ENCODE data around the gene KLHL30.
"Not testable (repeated sequence)": the region's sequence is repeated elsewhere in the genome, so short reads cannot be mapped to it uniquely, and the experiment has no call there.

KLHL30 gene

DNA sequence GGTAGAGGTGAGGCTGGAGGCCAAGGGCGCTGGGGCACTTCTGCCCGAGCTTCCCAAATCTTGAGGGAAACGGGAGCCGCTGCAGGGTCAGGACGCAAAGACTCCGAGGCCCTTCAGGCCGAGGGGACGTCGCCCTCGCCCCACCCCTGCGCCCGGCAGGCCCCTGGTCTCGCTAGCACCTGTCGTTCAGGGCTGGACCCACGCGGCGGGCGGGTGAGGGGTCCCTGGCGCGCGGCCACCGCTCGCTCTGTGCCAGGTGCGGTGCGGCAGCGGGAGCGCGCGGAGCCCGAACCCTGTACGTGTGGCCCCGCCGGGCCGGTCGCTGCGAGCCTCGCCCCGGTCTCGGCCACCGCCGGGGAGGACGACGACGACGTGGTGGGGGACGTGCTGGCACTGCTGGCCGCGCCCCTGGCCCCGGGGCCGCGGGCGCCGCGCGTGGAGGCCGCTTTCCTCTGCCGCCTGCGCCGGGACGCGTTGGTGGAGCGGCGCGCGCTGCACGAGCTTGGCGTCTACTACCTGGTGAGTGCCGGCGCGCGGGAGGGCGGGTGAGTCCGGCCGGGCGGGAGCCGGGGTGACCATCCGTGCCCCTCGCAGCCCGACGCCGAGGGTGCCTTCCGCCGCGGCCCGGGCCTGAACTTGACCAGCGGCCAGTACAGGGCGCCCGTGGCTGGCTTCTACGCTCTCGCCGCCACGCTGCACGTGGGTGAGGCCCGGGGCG is 25.2 kb downstream of the KLHL30 start:
- no peaks in the 10 kb centered on the region for H3K9me3 Mint-ChIP-seq

DNA sequence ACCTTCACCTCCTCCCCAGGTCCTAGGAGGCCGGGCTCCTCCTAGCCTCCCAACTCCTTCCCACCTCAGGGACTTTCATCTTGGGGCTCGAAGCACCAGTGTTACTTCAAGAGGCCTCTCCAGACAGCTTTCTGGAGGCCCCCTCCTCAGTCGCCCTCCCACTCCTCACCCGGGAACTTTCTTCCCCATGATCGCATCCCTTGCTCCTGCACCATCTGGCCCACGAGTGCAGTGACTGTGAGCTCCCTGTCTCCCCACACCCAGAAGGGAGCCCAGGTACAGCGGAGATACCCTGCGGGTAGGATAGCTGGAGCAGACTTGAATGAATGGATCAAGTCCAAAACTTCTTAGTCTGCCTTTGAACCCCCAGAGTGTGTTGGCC is 26.4 kb downstream of the KLHL30 start:
- Mint-ChIP-seq H3K27ac (no peak overlapping the region), H3K9me3 (no peaks in the 10 kb centered on the region), H3K27me3 (peaks cover 20% of the 10 kb centered on the region), H3K4me3 (no peak overlapping the region), H3K4me1 (ENCODE audit: low read depth) (peaks cover 4% of the 10 kb centered on the region), H3K36me3 (ENCODE audit: low read depth) (peaks cover 10% of the 10 kb centered on the region)

More for the DNA sequence above, 25.2 kb downstream of the KLHL30 start:
- H3K4me3 Mint-ChIP-seq = no peak overlapping the region
- H3K36me3 Mint-ChIP-seq (ENCODE audit: low read depth) = peaks cover 3% of the 10 kb centered on the region
- no peak overlapping the region for H3K27ac Mint-ChIP-seq
- peaks cover 26% of the 10 kb centered on the region for H3K27me3 Mint-ChIP-seq
- peaks cover 8% of the 10 kb centered on the region for H3K4me1 Mint-ChIP-seq (ENCODE audit: low read depth)

DNA sequence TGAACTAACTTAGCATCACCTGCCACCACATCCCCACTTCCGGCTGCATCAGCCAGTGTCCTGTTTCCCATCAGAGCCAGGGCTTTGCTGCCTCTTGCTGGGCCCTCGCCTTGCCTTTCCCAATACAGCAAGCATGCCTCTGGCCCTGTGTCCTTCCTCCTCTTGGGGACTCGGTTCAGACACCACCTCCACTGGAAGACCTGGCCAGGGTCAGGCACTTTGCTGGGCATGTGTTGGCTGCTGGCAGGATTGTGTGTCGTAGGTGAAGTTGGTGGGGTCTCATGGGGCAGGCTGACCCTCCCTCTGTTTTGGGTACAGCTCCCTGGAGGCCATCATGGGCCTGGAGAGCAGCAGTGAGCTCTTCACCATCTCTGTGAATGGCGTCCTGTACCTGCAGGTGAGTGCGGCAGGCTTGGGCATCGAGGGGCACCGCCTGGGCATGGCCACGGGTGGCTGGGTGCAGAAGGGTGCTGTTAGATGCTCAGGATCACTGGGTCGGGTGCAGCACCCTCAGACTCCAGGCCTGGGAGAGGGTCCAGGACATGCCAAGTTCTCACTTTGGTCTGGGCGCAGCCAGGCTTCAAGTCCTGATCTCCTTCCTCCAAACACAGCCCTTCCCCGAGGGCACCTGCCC is 26.9 kb downstream of the KLHL30 start:
- peaks cover 20% of the 10 kb centered on the region for H3K27me3 Mint-ChIP-seq
- H3K4me1 Mint-ChIP-seq (ENCODE audit: low read depth) = peaks cover 4% of the 10 kb centered on the region
- H3K9me3 Mint-ChIP-seq = no peaks in the 10 kb centered on the region
- peaks cover 14% of the 10 kb centered on the region for H3K36me3 Mint-ChIP-seq (ENCODE audit: low read depth)
- no peak overlapping the region for H3K4me3 Mint-ChIP-seq
- H3K27ac Mint-ChIP-seq = no peak overlapping the region

DNA sequence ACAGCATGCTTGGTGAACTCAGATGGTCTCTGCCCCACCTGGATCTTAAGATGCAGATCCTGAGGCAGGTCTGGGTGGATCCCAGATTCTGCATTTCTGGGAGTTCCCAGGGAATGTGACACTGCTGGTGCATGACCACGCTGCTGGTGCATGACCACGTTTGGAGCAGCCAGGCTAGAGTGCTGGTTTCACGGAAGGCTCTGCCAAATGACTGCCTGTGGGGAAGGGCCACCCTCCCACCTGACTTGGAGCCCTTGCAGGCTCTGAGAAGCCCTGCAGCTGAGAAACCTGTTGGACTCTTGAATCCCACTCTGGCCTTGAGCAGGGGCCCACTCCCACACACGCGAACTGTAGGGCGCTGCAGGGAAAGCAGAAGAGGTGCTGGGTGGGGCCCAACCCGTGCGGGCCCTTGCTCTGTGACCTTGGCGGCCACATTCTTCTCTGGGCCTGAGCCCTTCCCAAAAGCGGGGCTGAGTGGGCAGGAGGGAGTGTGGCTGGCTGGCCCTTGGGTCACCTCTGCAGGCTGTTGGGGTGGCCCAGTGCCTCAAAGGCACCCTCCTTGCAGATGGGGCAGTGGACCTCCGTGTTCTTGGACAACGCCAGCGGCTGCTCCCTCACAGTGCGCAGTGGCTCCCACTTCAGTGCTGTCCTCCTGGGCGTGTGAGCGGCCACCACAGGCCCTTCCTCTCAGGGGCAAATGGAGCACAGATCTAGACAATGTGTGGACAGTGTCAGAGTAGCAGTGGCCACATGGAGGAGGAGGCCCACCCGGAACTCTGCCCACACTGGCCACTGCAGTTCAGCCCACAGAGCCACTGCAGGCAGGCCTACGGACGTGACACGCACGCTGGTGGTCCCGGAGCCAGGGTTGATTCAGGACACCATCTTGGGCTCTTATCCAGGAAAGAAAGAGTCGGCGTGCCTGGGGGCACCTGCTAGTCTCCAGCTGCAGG is 28.2 kb downstream of the KLHL30 start:
- peaks cover 23% of the 10 kb centered on the region for H3K36me3 Mint-ChIP-seq (ENCODE audit: low read depth)
- H3K4me3 Mint-ChIP-seq = no peak overlapping the region

DNA sequence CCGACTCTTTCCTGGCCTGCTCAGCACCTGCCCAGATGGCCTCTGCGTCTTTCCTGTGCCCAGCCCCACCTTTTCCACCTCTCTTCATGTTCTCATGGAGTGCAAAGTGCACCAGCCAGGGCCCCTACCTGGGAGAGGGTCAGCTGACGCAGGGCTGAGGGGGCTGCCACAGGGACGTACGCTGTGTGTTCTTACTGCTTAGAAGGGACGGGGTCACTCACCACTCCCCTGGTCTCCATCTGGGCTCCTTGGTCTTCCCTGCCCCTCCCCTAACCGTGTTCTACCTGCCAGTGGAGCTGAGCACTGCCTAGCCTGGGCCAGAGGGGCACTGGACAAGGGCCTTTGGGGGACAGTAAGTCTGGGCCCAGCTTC is 28.9 kb downstream of the KLHL30 start:
- Mint-ChIP-seq H3K9me3 (no peaks in the 10 kb centered on the region), H3K4me1 (ENCODE audit: low read depth) (peaks cover 3% of the 10 kb centered on the region), H3K27ac (no peak overlapping the region), H3K36me3 (ENCODE audit: low read depth) (peaks cover 30% of the 10 kb centered on the region), H3K27me3 (peaks cover 17% of the 10 kb centered on the region), H3K4me3 (no peak overlapping the region)

More for the DNA sequence above, 28.2 kb downstream of the KLHL30 start:
- peaks cover 17% of the 10 kb centered on the region for H3K27me3 Mint-ChIP-seq
- no peaks in the 10 kb centered on the region for H3K9me3 Mint-ChIP-seq
- H3K4me1 Mint-ChIP-seq (ENCODE audit: low read depth) = peaks cover 3% of the 10 kb centered on the region
- no peak overlapping the region for H3K27ac Mint-ChIP-seq

DNA sequence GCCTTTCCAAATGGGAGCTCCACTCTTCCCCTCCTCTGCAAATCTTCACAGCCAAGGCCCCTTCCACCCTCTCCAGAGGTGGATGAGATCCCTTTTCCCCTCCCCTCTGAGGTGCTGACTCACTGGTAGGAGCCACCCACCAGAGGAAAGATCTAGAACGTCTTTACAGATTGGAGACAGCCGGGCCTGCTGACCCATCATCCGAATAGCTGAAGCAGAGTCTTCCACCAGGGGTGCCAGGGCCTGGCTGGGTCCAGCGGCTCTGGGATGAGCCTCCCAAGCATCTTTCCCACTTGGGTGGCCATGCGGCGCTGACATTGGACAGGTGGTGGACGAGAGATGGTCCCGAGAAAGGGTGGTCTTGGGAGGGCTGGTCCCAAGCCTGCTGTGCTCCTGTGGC is 29.3 kb downstream of the KLHL30 start:
- Mint-ChIP-seq H3K9me3 (no peaks in the 10 kb centered on the region), H3K27ac (no peak overlapping the region), H3K4me1 (ENCODE audit: low read depth) (peaks cover 3% of the 10 kb centered on the region), H3K4me3 (no peak overlapping the region), H3K36me3 (ENCODE audit: low read depth) (peaks cover 33% of the 10 kb centered on the region), H3K27me3 (peaks cover 16% of the 10 kb centered on the region)

DNA sequence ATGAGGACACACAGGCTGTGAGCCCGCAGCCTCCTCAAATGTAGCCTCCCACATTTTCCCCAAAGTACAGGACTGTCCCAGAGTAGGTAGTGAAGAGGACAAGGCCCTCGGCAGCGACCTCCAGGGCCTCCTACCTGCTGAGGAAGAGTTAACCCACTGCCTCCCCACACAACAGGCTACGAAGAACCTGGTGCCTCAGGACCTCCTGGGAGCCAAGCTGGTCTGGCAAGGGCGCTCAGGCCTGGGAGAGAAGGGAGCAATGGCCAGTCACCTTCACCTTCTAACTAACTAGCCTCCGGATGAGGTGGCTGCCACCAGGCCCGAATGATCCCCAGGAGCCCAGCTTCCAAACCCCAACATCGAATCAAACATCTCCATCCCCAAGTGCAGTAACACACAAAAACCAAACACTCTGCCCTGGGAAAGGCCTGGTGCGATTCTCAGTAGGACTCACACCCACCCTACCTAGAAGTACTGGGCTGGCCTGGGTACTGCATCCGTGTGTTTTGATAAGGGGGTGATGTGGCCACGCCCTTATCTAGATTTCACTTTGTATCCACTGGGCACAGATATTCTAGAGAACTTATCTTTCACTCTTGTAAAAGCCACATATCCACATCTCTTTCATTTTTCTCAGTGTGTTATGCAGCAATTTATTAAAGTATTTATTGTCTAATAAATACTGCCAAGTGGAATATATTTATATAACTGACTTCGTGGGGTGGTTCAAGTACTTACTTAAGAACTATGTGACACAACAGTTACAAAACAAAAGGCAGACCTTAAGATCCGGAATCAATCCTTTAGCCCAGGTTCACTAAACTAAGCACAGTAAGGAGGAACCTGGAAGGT is 30.0 kb downstream of the KLHL30 start:
- peaks cover 39% of the 10 kb centered on the region for H3K36me3 Mint-ChIP-seq (ENCODE audit: low read depth)
- H3K4me3 Mint-ChIP-seq = no peak overlapping the region
- no peaks in the 10 kb centered on the region for H3K9me3 Mint-ChIP-seq
- H3K4me1 Mint-ChIP-seq (ENCODE audit: low read depth) = peaks cover 3% of the 10 kb centered on the region
- H3K27ac Mint-ChIP-seq = no peak overlapping the region
- peaks cover 11% of the 10 kb centered on the region for H3K27me3 Mint-ChIP-seq

DNA sequence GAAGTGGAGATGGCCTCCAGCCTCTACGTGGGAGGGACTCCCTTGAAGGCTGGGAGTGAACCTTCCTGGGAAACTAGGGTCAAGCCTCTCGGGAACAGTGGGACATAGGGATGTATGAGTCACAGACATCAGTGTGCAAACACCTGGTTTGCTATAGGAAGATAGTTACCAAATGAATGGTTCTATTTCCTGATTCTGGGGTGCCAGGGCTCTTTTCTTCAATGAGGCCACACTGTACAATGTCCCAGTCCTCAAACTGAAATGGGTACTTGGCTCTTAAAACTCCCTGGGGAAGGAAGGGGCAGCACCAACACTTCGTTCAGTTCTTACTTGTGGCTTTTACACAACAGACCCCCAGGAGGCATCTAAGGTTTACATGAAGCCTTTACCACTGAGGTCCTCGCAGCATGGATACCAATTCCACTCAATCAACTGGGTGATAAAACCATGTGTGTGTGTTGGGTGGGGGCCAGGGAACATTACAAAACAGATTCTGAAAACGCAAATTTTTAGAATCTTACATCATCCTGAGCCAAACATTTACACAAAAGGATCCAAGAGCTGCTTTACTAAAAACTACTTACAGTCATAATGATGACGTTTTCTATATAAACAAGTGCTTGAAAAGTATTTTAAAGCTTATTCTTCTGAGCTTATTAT is 30.7 kb downstream of the KLHL30 start:
- Mint-ChIP-seq H3K4me1 (ENCODE audit: low read depth) (peaks cover 3% of the 10 kb centered on the region), H3K27me3 (peaks cover 11% of the 10 kb centered on the region), H3K9me3 (no peaks in the 10 kb centered on the region), H3K36me3 (ENCODE audit: low read depth) (peaks cover 47% of the 10 kb centered on the region), H3K27ac (peak overlapping the region; percentile 63), H3K4me3 (no peak overlapping the region)

DNA sequence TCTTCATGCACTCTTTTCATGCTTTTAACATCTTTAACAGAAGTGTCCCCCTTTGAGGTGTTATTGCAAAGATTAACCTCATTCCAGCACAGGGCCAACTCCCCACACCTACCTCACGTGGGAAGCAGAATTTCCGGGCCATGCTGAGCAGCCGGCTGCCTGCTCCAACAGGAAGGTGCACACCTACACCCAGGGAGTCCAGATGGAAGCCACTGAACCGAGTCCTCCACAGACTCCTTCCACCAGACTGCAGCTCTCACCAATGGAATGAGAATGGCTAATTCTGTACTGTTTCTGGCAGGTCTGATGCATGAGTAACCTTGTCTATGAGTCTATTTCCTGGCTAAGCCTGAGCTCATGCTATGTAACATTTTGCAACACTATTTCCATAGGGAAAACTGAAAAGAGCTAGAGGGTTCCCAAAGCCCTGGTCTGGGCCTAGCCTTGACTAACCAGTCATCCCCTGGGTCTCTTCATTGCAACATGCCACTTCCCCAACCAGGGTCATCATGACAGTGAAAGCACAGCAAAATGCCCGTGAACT is 31.3 kb downstream of the KLHL30 start:
- no peak overlapping the region for H3K4me3 Mint-ChIP-seq
- H3K9me3 Mint-ChIP-seq = no peaks in the 10 kb centered on the region
- peaks cover 6% of the 10 kb centered on the region for H3K27me3 Mint-ChIP-seq
- peaks cover 3% of the 10 kb centered on the region for H3K4me1 Mint-ChIP-seq (ENCODE audit: low read depth)
- peak overlapping the region; percentile 63 for H3K27ac Mint-ChIP-seq
- H3K36me3 Mint-ChIP-seq (ENCODE audit: low read depth) = peaks cover 48% of the 10 kb centered on the region

DNA sequence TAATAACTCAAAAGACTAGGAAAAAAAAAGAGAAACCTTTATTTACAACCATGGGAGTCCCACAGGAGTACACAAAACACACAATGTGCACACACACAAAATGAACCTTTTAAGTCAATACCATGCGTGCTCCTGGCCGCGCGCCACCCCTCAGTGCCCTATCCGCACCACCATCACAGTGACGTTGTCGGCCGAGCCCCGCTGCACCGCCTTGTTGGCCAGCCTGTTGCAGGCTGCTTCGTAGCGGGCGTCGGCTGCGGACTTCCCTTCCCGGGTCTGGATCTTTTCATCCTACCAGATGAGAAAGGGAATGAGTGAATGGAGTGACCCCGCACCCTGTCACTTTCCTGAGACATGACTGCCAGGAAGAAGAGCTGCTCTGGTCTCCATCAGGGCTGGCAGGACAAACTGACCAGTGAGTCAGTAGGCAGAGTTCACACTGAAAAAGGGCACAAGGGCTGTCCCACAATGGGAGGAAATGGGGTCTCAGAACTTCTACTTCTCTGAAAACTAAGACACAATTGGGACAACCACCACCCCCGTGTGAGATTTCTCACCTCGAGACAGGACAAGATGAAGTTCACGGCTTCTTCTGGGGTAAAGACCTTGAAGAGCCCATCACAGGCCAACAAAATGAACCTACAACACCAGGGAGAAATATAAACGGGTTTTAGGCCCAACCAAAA is 32.1 kb downstream of the KLHL30 start:
- Mint-ChIP-seq H3K9me3 (no peaks in the 10 kb centered on the region), H3K36me3 (ENCODE audit: low read depth) (peaks cover 48% of the 10 kb centered on the region), H3K27ac (peak overlapping the region; percentile 47), H3K4me1 (ENCODE audit: low read depth) (peaks cover 3% of the 10 kb centered on the region), H3K4me3 (no peak overlapping the region), H3K27me3 (no peaks in the 10 kb centered on the region)

DNA sequence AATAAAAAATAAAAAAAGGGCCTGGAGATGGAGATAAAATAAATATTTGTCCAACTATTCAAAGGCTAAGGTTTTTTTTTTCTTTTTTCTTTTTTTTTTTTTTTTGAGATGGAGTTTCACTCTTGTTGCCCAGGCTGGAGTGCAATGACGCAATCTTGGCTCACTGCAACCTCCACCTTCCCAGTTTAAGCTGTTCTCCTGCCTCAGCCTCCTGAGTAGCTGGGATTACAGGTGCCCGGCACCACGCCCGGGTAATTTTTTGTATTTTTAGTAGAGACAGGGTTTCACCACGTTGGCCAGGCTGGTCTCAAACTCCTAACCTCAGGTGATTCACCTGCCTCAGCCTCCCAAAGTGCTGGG is 32.6 kb downstream of the KLHL30 start:
- not testable (repeated sequence) for H3K27me3 Mint-ChIP-seq; H3K4me3 Mint-ChIP-seq; H3K4me1 Mint-ChIP-seq (ENCODE audit: low read depth); H3K27ac Mint-ChIP-seq; H3K9me3 Mint-ChIP-seq
- H3K36me3 Mint-ChIP-seq (ENCODE audit: low read depth) = peaks cover 48% of the 10 kb centered on the region

DNA sequence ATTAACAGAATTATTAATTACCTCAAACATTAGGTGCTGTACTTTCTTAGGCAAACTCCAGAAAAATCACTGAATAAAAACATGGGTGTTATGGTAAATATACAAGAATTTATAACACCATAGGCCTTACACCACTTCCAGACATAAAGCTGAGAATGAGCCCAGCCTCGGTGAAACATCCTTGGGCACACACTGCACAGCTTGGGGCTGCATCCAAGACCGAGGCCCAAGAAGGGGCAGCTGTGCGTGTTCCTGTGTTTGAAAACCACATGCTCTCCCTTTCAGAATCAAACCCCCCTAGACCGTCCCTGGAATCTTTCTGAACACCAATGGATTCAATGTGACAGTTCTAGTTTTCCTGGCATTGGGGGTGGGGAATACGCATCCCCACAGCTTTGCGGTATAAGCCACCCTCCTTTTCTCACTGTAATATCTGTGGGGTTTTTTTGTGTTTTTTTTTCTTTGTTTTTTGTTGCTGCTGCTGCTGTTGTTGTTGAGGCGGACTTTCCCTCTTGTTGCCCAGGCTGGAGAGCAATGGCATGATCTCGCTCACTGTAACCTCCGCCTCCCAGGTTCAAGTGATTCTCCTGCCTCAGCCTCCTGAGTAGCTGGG is 33.2 kb downstream of the KLHL30 start:
- no peaks in the 10 kb centered on the region for H3K9me3 Mint-ChIP-seq
- H3K4me1 Mint-ChIP-seq (ENCODE audit: low read depth) = peaks cover 3% of the 10 kb centered on the region
- H3K4me3 Mint-ChIP-seq = no peak overlapping the region
- no peaks in the 10 kb centered on the region for H3K27me3 Mint-ChIP-seq
- no peak overlapping the region for H3K27ac Mint-ChIP-seq
- H3K36me3 Mint-ChIP-seq (ENCODE audit: low read depth) = peaks cover 53% of the 10 kb centered on the region

DNA sequence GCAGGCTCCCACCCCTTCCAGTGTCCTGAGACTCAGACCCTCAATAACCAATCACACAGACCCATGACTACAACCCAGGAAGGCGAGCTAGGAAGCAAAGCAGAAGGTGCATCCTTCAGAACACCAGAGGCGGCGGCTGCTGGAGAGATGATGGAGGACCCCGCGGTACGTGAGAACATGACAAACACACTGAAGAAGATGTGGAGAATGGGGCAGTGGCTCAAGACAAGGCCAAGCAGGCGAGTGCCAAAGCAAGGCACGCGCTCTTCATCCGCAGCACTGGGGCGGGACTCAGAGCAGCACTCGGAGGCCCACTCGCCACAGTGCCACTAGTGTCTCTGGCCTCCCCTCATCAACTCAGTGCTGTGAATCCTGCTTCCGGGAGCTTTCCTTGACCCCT is 34.0 kb downstream of the KLHL30 start:
- peaks cover 60% of the 10 kb centered on the region for H3K36me3 Mint-ChIP-seq (ENCODE audit: low read depth)
- no peaks in the 10 kb centered on the region for H3K9me3 Mint-ChIP-seq
- H3K4me1 Mint-ChIP-seq (ENCODE audit: low read depth) = peaks cover 3% of the 10 kb centered on the region
- H3K27me3 Mint-ChIP-seq = no peaks in the 10 kb centered on the region
- H3K4me3 Mint-ChIP-seq = no peak overlapping the region
- no peak overlapping the region for H3K27ac Mint-ChIP-seq

All from stimulated activated naive CD8-positive, alpha-beta T cell treated with anti-CD3 and anti-CD28 coated beads, Interleukin-15, Interleukin-2, amounts not matched to agents 100 ng/mL and 50 ng/mL, for 24 hours (primary cell).